ENCODE measurements around the gene TMEM120A.

TMEM120A gene

DNA sequence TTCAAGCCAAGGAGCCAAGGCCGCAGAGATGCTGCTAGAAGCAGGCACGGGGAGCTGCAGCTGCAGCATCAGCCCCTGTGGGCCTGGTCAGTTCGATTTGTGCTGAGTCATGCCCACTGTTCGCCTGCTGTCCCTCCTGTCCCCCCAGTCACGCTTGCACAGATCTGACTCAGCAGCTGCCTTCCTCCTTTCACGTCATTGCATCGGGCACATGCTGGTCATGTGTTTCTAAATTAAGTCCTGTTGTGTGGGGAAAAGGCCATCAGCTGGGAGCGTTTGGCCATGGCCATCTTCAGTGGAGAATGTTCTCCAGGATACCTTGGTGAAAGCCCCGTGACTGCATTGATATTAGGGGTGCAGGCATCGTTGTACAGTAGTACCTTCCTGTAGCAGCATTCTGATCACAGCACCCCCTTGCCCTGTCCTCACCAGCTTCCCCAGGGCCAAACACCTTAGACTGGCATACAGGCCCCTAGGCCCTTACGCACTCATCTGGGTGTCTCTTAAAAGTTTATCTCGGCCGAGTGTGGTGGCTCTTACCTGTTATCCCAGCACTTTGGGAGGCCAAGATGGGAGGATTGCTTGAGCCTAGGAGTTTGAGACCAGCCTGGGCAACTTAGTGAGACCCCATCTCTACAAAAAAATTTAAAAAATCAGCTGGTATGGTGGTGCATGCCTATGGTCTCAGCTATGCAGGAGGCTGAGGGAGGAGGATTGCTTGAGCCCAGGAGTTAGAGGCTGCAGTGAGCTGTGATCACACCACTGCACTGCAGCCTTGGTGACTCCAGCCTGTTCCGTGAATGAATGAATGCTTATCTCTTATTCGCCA lies 56.2 kb downstream of the TMEM120A start:
- 93 to 95% methylated on average over 9 to 15 of the region's 15 CpGs for WGBS, 2 experiments (ENCODE audit: insufficient coverage in 2 of 2)
- Histone ChIP-seq H3K4me3 (ENCODE audit: extremely low read depth, insufficient read depth, low read length, poor library complexity, severe bottlenecking) (no peak overlapping the region), H3K36me3 (ENCODE audit: control insufficient read depth, insufficient read depth, low read length) (peaks cover 6% of the 10 kb centered on the region), H3K9me3 (ENCODE audit: control insufficient read depth, low read length) (no peaks in the 10 kb centered on the region), H3K27ac (ENCODE audit: low read depth, low read length, severe bottlenecking) (peak overlapping the region; percentile 57), H3K4me1 (ENCODE audit: control insufficient read depth, insufficient read depth, low read length, poor library complexity, severe bottlenecking) (no peaks in the 10 kb centered on the region)

All from mesodermal cell (in vitro differentiated cells).